ENCODE results near the gene BTNL2. TPM values are rescaled to one million over a fixed set of nuclear protein-coding genes. Genes with fewer than 3 reads are reported as not detected.

Gene BTNL2
- polyA plus RNA-seq, 1 donor: 0.18 TPM

DNA sequence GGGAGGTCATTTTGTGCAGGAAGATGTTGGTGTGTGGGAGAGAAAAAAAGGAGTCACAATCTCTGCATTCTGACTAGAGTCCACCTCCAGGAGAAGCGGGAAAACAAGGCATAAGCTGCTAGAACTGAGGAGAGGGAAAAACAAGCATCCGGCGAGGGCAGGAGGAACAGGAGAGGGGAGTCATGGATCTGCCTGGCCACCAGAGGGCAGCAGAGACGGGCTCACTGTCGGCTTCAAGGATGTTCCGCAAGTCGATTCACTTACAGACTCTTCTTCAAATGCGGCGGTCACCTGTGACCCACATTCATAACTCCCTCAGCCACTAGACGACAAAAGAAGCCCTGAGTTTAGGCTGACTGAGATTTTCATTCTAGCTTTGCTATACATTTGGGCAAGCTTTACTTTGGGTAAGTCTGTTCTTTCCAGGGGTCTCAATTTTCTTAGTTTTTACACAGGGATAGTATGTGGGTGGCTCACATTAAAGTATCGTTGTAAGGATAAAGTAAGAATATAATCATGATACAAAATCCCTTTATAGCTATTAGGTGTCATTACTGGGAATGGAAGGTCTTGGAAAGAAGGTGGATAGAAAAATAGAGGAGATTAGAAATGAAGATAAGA is 6.6 kb upstream of the BTNL2 start:
- peak; percentile 40 for DNase-seq (ENCODE audit: low read depth)

DNA sequence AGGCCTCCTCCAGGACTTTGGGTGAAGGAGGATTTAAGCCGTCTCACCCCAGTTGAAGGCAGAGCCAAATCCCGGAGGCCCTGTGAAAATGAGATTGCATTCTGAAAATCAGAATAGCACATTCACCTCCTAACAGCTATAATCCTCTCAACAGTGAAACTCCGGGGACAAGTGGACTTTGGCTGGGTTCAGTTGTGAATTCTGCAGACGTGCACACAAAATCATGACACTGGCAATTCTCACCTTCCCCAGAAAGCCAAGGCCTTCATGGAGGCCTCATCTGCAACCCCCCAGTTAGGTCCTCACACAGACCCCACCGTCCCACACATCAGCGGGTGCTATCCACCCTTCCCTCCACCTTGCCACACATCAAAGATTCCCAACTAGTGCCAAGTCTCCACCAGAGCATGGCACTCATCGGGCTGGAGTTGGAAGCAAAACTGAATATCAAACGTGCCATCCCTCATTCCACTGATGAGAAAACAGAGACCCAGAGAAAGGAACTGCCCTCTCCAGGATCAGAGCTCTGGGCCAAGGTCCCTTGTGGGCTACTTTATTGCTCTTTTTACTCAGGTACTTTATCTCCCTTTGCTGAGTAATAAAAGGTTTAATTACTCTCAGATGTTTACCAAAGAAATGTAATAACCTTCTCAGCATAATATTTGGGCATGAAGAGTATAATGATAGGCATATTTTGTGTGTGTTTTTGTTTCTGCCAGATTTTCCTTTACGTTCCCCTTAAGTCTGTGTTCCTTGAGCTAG is 4.8 kb upstream of the BTNL2 start:
- DNase-seq (ENCODE audit: low read depth): no peak

DNA sequence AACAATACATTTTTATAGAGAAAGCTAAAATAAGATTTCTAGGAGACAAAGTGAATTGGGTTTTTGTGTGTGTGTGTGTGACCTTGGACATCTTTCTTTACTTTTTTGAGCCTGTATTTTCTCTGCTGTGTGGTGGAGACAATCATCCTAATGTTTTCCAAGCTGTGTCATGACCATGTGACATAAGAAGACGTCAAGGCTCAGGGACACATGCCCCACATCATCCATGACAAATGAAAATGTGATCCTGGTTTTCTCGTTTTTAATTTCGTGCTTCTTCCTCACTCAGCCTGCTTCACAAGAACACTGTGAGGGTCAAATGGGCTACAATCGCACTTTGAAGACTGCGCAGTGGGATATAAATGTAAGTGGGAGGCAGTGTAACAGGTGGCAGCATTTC is 3.9 kb upstream of the BTNL2 start:
- no peak for DNase-seq (ENCODE audit: low read depth)

DNA sequence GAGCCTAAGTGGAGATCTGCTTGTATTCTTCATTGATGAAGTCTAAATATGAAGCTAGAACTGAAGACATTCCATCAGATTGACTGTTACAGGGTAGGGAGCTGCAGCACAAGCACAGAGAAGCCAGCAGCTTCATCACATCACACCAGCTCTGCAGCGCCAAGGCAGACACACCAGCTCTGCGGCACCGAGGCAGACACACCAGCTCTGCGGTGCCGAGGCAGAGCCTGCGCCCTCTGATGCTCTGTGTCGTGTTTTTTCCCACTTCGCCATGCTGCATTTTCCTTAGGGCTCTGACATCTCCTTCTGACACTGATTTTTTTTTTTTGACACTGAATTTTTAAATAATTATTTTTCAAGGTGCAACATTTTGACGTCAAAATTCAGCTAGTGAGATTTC is 784 bp downstream of the BTNL2 start:
- no peak for DNase-seq (ENCODE audit: low read depth)

DNA sequence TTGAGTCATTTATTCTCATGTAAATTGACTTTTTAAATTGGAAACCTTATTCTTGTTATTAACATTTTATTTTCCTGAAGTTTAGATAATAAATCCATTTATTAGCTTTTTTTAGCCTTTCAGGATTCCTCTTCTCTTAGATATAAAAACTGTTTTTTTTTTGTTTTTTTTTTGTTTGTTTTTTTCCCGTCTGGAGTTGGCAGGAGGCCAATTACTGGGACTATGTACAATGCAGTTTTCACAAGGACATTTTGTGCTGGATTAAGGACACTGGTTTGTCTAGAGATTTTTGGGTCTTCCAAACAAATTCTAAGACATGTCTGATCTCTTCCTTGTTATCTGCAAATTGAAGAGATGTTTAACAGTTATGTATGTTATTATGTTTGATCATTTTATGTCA is 1.3 kb downstream of the BTNL2 start:
- no peak for DNase-seq (ENCODE audit: low read depth)

DNA sequence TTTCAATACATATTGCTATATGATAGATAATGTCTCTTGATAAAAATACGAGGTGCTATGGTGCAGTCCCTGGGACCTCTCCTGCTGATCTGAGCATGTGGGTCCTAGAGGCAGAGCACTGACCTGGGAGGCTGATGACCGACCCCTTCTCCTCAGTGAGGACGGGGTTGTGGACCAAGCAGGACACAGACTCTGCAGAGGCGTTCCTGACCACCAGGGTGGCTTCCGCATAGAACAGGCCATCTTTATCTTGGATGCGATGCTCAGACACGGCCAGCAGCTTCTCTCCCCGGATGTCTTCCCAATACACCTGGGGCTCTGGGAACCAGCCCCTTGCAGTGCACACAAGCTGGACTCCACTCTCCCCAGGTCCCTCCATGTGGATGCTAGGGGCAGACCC is 4.2 kb downstream of the BTNL2 start:
- no peak for DNase-seq (ENCODE audit: low read depth)

DNA sequence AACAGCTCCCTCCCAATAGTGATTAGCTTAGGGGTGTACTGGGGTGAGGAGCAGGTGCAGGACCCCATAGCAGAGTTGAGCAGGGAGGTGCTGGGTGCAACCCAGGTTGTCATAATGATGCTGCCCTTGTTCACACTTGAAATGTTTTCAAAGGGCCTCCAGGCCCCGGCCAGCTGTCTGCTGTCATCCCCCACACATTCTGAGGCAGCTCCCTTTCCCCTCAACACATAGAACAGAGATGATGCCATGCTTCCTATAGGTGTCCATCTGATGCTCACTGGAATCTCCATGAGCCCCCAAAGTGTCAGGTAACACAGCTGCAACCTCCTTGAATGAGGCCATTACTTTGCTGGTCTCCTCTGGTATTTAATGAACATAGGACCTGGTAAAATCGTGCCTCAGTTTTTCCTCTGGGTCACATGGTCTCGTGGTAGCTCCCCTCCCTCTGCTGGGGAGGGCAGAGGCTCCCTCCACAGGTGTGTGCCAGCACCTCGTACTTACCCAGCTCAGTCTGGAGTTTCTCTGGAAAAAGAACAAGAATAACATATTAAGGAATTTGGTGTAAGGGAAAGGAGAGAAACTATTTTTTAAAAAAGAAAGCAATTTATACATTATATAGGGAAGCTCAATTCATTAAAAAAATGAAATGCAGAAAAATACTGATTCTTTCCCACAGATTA is 5.6 kb downstream of the BTNL2 start:
- DNase-seq (ENCODE audit: low read depth): no peak

DNA sequence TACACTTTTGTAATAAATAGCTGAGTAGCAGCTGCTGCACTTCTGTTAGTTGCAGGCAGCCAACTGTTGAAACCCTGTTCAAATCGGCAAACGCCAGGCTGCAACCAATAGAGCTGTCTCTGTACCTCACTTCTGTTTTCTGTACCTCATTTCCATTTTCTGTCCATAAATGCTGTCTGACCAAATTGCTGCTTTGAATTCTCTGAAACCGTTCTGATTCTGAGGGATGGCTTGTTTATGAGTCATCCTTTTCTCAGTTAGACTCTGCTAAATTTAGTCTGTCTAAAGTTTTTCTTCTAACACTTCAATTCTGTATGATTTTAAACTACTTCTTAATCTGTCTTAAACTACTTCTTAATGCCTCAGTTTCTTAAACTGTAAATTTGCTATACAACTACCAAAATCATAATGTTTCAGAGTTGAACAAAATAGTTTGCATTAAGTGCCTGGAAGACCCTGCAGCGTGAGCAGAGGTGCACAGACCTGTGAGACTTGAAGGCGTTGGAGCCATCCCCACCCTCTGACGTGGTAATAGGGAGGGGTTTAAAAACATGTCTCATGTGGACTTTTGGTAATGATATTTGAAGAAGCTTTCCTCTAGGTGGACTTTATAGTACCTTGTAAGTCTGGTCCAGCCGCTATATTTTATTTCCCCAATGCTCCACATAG is 9.6 kb downstream of the BTNL2 start:
- DNase-seq (ENCODE audit: low read depth): no peak

DNA sequence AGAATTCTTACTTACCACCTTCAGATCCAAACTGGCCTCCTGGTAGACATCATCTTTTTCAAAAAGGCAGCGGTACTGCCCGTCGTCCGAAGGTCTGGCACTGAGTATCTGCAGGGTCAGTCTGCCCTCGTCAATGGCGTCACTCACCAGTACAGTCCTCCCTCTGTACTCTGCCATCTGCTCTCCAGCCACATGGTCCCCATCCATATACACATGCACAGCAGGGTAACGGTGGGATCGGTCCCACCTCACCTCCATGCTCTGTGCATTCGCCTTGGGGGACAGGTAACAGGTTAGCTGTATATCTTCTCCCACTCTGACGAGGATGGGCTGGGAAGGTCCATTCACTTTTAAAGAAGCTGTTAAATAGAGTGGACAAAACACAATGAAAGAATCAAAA is 11.0 kb downstream of the BTNL2 start:
- no peak for DNase-seq (ENCODE audit: low read depth)

DNA sequence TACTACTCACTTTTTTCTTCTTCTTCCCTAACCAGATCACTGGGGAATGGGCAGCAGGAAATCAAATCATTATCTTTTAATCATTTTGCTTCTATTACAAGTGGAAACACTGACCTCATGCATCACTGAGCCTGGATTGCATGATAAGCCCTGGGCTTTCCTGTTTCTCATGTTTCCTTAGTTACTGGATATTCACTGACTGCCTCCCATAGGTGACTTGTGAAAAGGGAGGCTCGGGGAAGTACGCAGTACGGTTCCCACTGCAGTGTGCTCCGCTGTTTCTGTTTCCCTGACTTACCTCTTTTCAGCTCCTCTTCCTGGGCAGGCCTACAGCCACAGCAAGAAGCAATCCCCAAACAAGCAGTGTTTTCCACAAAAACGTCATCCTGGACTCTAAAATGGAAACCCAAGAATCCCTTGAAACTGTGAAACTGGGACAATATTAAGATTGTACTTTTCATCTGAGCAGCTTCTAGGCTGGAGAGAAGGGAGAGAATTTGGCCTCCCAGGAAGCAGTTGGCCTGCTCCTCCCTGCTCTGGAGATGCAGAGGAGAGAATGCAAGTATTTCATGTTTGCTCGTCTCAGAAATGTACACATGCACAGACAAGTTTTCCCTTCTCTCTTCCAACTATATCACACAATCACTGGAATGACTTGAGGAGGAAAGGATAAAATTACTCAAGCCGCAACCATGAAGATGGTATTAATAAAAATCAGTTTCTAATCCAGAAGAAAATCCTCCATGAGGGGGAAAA is 13.1 kb downstream of the BTNL2 start:
- DNase-seq (ENCODE audit: low read depth): peak; percentile 64

DNA sequence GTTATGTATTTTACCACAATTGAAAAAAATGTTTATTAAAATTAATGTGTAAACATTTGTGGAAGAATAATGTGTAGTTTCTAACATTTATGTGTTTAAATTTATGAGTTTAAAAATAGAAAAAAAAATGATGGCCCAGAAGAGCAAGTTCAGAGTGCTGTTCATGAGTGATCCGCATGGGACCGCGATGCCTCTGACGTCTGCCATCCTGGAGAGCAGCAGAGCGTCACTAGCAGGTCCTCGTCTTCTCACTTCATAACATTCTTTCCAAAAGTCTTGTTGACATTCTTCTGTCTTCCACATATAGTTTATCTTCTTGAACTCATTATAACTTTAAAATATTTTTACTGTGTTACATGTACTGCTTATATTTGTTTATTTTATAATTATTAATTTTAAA is 15.5 kb downstream of the BTNL2 start:
- DNase-seq (ENCODE audit: low read depth): no peak

DNA sequence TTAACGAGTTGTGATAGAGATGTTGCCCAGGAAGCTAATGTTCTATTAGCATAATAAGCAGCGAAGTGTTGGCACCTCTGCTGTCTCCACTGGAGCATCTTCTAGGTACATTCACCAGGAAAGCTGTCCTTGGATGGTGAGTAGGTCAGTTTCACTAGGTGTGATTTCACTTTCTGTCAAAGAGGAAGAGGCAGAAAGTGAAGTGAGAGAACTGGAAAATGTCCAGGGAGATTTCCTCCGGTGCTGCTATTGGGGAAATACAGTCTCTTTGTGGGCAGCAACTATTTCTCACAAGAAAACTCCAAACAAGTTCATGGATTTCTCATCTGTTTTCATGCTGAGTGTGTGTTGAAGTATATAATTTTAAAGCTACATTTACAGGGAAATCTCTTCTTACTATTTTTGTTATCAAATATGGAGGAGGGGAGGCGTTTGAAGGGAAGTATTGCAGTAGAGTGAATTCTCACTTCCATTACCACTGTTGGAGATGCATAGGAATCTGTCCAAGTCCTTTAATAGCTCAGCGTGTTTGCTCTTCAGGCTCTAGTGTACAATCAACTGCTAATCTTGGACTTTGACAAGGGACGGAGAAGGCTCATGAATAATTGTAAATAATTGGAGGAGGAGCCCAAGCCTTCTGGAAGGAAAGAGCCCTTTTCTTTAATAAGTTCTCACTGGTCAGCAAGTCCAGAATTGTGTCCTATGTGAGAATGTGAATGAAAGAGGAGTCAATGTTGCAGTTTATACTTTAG is 19.2 kb downstream of the BTNL2 start:
- no peak for DNase-seq (ENCODE audit: low read depth)

DNA sequence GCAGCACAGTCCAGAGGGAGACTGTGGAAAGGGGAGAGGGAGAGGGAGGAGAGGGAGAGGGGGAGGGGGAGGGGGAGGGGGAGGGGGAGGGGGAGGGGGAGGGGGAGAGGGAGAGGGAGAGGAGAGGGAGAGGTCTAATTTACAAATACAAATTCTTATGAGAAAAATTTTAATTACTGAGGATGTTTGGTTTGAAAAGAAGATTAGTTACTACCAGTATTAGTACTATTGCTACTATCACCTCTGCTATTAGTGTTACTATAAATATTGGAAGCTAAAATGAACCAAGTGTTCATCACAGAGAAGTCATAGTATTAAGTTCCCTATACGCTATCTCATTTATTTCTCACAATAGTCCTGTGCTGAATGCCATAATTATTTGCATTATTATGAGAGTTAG is 20.9 kb downstream of the BTNL2 start:
- no peak for DNase-seq (ENCODE audit: low read depth)

DNA sequence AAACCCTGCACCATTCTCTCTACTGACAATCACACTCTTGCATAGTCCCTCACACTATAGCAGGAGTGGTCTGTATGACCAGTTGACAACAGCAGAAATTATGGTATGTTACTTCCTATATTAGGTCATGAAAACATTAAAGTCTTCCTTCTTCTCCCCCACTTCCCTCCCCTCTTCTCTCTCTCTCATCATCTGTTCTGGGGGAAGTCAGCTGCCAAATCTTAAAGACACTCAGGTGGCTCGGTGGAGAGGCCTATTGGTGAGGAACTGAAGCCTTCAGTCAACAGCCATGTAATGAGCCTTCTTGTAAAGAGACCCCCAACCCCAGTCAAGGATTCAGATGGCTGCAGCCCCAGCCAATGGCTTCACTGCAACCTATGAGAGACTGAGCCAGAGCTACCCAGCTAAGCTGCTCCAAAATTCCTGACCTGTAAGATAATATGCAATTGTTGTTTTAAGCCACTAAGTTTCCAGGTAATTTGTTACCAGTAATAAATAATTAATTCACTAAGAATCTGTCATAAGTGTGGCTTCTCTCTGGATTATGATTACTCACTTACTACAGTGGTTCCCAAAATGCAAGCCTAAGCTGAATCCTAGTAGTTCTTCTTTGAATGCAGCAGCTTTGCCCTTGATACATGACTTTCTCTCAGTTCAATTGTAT is 24.1 kb downstream of the BTNL2 start:
- no peak for DNase-seq (ENCODE audit: low read depth)

DNA sequence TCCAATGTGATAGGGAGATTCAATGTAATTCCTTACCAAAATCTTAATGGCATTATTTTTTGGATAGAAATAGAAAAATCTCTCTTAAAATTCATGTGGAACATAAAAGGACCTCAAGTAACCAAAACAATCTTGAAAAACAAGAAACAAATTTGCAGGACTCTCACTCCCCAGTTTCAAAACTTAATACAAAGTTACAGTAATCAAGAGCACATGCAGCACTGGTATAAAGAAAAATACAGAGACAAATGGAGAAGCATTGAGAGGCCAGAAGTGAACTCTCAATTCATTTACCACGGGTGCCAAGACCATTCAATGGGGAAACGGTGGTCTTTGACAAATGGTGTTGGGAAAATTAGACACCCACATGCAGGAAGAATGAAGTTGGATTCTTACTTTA is 27.4 kb downstream of the BTNL2 start:
- DNase-seq (ENCODE audit: low read depth): no peak

DNA sequence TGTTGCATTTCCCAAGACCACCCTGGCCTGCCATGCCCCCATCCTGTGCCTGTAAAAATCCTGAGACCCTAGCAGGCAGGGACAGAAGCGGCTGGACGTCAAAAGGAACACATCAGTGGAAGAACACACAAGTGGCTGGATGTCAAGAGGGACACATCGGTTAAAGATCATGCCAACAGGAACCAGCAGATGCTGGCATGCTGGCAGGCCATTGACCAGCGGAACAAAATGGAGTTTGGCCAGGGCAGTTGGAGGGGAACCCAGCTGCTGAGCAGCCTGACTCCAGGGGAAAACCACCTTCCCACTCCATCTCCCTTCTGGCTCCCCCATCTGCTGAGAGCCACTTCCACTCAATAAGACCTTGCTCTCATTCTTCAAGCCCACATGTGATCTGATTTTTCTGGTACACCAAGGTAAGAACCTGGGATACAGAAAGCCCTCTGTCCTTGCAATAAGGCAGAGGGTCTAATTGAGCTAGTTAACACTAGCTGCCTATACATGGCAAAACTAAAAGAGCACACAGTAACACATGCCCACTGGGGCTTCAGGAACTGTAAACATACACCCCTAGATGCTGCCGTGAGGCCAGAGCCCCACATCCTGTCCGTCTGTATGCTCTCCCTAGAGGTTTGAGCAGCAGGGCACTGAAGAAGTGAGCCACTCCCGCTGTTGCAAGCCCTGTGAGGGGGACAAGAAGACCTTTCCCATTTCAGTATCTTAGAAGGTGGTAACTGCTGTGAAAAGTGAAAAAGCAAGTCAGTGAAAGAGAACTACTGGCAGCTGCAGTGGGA is 31.0 kb downstream of the BTNL2 start:
- no peak for DNase-seq (ENCODE audit: low read depth)

DNA sequence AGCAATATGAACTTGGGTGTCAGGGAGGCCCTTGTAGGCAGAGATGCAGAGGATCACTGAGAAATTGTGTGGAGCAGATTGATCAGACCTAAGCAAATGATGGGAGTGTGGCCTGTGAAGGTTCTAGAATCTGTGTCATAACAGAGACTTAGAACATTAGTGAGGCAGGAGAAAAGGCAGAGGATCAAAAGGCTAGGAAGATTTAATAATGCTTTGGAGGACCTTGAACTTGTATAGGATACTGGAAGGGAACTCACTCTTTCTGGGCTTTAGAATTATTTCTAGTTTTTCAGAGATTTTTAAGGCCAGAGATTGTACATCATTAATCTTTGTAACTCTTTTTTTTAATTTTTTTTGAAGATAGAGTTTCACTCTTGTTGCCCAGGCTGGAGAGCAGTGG is 35.2 kb downstream of the BTNL2 start, which contains the start of gene TSBP1:
TSS of gene TSBP1 (minus strand) at position 101 of the 400 bp plus-strand sequence. CDS start 197 bp downstream, outside the sequence.
- DNase-seq (ENCODE audit: low read depth): no peak

DNA sequence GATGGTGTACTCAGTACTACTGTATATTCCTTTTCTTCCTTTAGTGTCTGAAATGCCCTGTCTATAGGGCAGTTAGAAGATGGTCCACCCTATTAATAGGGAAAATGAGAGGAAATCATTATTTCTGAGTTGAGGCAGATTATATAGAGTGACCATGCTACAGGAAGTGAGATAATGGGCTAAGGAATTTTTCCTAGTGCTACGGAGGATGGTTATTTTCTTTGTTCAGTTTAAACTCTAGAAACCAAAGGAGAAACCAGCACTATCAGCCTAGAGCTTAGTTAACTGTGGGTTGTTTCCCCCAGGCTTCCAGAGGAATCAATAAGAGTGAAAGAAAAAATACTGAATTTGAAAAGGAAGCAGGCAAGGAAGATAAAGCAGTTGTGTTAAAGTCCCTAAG is 35.8 kb downstream of the BTNL2 start:
- no peak for DNase-seq (ENCODE audit: low read depth)

DNA sequence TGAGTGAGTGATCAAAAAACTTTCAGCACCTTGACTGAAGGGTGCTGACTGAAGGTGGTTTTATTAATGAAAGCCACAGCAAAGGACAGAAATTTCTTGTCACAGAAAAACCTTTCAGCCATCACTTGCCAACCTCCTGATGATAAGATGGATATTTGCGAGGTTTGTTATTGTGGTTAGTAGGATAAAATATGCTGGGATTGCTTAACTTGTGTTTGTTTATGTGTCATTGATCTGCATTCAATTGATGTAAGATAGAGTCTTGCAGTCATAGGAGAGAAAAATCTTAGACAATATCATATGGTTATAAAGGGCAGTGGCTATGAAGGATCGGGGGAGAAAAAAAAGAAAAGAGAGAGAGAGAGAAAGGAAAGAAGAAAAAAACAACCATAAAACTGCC is 36.5 kb downstream of the BTNL2 start:
- no peak for DNase-seq (ENCODE audit: low read depth)

DNA sequence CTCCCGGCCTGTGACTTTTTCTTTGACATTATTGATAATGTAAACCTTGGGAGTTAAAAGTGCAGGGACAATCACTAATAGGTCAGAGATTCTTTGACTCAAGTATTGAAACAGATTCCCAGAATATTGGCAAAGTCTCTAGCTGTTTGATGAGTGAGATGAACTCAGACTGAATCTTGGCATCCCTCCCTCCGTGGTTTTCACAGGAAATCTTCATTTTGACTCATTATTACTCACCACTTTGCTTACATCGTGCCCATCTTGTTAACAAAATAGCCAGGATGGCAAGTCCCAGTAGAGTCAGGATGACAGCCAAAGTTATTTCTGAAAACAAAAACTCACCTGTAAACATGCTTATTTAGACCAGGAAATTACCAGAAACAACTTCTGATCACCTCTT is 37.3 kb downstream of the BTNL2 start:
- DNase-seq (ENCODE audit: low read depth): no peak
